ENCODE results near the gene SUN1. TPM values are rescaled to one million over a fixed set of nuclear protein-coding genes. Genes with fewer than 3 reads are reported as not detected.

The SUN1 gene
- total and polyA plus RNA-seq, 2 donors (not counting 1 experiment from before 2014, with no cell fraction given), result 185 to 220 TPM

- no peaks in the 10 kb centered on the region for H3K27me3 ChIP-seq (ENCODE audit: control insufficient read depth, insufficient read depth, low read length)
- peak overlapping the region; percentile 15 for H3K4me2 ChIP-seq (ENCODE audit: extremely low read depth, insufficient read depth, low read length)
- no peaks in the 10 kb centered on the region for H3K9me3 ChIP-seq (ENCODE audit: control insufficient read depth, insufficient read depth, low read depth, low read length)
- no peak overlapping the region for H3K9ac ChIP-seq (ENCODE audit: insufficient read depth, low read length)
- H4K20me1 ChIP-seq (ENCODE audit: control insufficient read depth, extremely low read depth, insufficient read depth, low read length), result peaks cover 3% of the 10 kb centered on the region
- H3K79me2 ChIP-seq (ENCODE audit: control insufficient read depth, insufficient read depth, low read length), result peaks cover 89% of the 10 kb centered on the region
- DNase-seq (ENCODE audit: low read depth in 2 of 2), result peak; percentile 61 to 62
- peaks cover 17% of the 10 kb centered on the region for H3K4me1 ChIP-seq (ENCODE audit: control insufficient read depth, extremely low read depth, insufficient read depth, low read length)
- H3K36me3 ChIP-seq (ENCODE audit: control insufficient read depth, insufficient read depth, low read length), result peaks cover 9% of the 10 kb centered on the region
- H3K27ac ChIP-seq (ENCODE audit: insufficient read depth, low read length), result peak overlapping the region; percentile 77
- H3K4me3 ChIP-seq (replicated peaks in 1 of 4; ENCODE audit: control extremely low read depth in 1 of 4, insufficient read depth in 1 of 4, low read depth in 3 of 4, low read length in 4 of 4), result peak overlapping the region in 1 of 4 experiments; percentile 2
- H2AFZ ChIP-seq (ENCODE audit: low read length), result no peak overlapping the region
- TF ChIP-seq, protein P1, sequence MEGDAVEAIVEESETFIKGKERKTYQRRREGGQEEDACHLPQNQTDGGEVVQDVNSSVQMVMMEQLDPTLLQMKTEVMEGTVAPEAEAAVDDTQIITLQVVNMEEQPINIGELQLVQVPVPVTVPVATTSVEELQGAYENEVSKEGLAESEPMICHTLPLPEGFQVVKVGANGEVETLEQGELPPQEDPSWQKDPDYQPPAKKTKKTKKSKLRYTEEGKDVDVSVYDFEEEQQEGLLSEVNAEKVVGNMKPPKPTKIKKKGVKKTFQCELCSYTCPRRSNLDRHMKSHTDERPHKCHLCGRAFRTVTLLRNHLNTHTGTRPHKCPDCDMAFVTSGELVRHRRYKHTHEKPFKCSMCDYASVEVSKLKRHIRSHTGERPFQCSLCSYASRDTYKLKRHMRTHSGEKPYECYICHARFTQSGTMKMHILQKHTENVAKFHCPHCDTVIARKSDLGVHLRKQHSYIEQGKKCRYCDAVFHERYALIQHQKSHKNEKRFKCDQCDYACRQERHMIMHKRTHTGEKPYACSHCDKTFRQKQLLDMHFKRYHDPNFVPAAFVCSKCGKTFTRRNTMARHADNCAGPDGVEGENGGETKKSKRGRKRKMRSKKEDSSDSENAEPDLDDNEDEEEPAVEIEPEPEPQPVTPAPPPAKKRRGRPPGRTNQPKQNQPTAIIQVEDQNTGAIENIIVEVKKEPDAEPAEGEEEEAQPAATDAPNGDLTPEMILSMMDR (conservative IDR thresholded peaks at IDR 0.05 in 1 of 2, IDR thresholded peaks at IDR 0.05 in 1 of 2; ENCODE audit: low read depth in 1 of 2, low read length in 2 of 2), result no peak
- TF ChIP-seq EZH2 (IDR thresholded peaks at IDR 0.05; ENCODE audit: low read length, missing control alignments), result no peak
These were observed 6.9 kb upstream of the SUN1 start for GRCh38 chr7:825386-825785.

DNA sequence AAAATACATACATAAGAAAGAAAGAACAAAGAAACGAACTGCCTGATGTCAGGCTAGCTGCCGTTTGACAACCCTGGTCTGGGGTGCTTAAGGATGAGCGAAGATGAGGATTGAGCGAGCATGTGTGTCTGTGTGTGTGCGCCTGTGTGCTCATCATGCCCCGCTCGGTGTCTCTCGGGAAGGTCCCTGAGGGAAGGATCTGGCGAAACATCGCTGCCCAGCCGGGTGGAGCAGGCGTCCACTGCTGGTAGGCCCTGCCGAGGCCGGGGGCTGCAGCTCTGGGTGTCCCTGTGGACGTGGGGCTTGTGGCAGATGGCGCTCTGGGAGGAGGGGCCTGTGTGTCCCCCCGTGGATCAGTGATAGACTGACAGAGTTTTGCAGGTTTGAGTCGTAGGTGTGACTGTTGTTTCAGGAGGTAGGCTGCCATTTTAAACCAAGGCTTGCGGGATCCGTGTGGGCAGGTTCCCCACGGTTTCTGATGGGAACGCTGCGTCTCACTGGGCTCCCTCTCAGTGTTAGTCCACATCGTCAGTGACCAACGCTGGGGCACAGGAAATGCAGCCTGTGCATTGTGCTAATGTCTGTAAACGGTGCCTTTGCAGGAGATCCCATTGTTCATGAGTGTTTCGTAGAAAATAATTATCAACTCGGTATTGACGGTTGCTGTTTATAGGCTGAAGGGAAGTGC is 5.9 kb upstream of the SUN1 start:
- DNase-seq (ENCODE audit: low read depth in 2 of 2), result no peak
- H3K36me3 ChIP-seq (ENCODE audit: control insufficient read depth, insufficient read depth, low read length), result peaks cover 9% of the 10 kb centered on the region
- no peak overlapping the region for H2AFZ ChIP-seq (ENCODE audit: low read length)
- H3K9me3 ChIP-seq (ENCODE audit: control insufficient read depth, insufficient read depth, low read depth, low read length), result no peaks in the 10 kb centered on the region
- H3K9ac ChIP-seq (ENCODE audit: insufficient read depth, low read length), result peak overlapping the region; percentile 40
- peaks cover 17% of the 10 kb centered on the region for H3K4me1 ChIP-seq (ENCODE audit: control insufficient read depth, extremely low read depth, insufficient read depth, low read length)
- peak overlapping the region; percentile 77 for H3K27ac ChIP-seq (ENCODE audit: insufficient read depth, low read length)
- TF ChIP-seq EZH2 (IDR thresholded peaks at IDR 0.05; ENCODE audit: low read length, missing control alignments), result no peak
- TF ChIP-seq, protein P1 (conservative IDR thresholded peaks at IDR 0.05 in 1 of 2, IDR thresholded peaks at IDR 0.05 in 1 of 2; ENCODE audit: low read depth in 1 of 2, low read length in 2 of 2), result no peak
- H4K20me1 ChIP-seq (ENCODE audit: control insufficient read depth, extremely low read depth, insufficient read depth, low read length), result no peaks in the 10 kb centered on the region
- H3K4me3 ChIP-seq (replicated peaks in 1 of 4; ENCODE audit: control extremely low read depth in 1 of 4, insufficient read depth in 1 of 4, low read depth in 3 of 4, low read length in 4 of 4), result no peak overlapping the region
- peaks cover 86% of the 10 kb centered on the region for H3K79me2 ChIP-seq (ENCODE audit: control insufficient read depth, insufficient read depth, low read length)
- H3K27me3 ChIP-seq (ENCODE audit: control insufficient read depth, insufficient read depth, low read length), result no peaks in the 10 kb centered on the region
- H3K4me2 ChIP-seq (ENCODE audit: extremely low read depth, insufficient read depth, low read length), result peak overlapping the region; percentile 57

GRCh38 chr7:828793-829561 is 3.3 kb upstream of the SUN1 start:
- Histone ChIP-seq H3K36me3 (ENCODE audit: control insufficient read depth, insufficient read depth, low read length) (peaks cover 1% of the 10 kb centered on the region), H2AFZ (ENCODE audit: low read length) (no peak overlapping the region), H4K20me1 (ENCODE audit: control insufficient read depth, extremely low read depth, insufficient read depth, low read length) (no peaks in the 10 kb centered on the region), H3K79me2 (ENCODE audit: control insufficient read depth, insufficient read depth, low read length) (peaks cover 81% of the 10 kb centered on the region), H3K4me1 (ENCODE audit: control insufficient read depth, extremely low read depth, insufficient read depth, low read length) (peaks cover 26% of the 10 kb centered on the region), H3K27ac (ENCODE audit: insufficient read depth, low read length) (no peak overlapping the region), H3K9me3 (ENCODE audit: control insufficient read depth, insufficient read depth, low read depth, low read length) (no peaks in the 10 kb centered on the region), H3K4me3 (replicated peaks in 1 of 4; ENCODE audit: control extremely low read depth in 1 of 4, insufficient read depth in 1 of 4, low read depth in 3 of 4, low read length in 4 of 4) (no peak overlapping the region), H3K4me2 (ENCODE audit: extremely low read depth, insufficient read depth, low read length) (no peak overlapping the region), H3K27me3 (ENCODE audit: control insufficient read depth, insufficient read depth, low read length) (no peaks in the 10 kb centered on the region), H3K9ac (ENCODE audit: insufficient read depth, low read length) (no peak overlapping the region)
- DNase-seq (ENCODE audit: low read depth in 2 of 2), result no peak
- no peak for TF ChIP-seq EZH2 (IDR thresholded peaks at IDR 0.05; ENCODE audit: low read length, missing control alignments)
- TF ChIP-seq, protein P1 (conservative IDR thresholded peaks at IDR 0.05 in 1 of 2, IDR thresholded peaks at IDR 0.05 in 1 of 2; ENCODE audit: low read depth in 1 of 2, low read length in 2 of 2), result no peak

All from fibroblast of lung (primary cell).